H9 (cell line): ENCODE data around the gene OXA1L. TPM values are rescaled to one million over a fixed set of nuclear protein-coding genes. Genes with fewer than 3 reads are reported as not detected.

ENCODE experiments used
- DNase-seq: peaks from one replicate; pipeline ENCODE4 v3.0.0-alpha.2; 2017
- H2AFZ ChIP-seq: one replicate; pipeline ENCODE4 v1.6.1; 2013; ENCODE audit warnings: mild to moderate bottlenecking, low read length, control low read depth, moderate library complexity
- H2AK5ac ChIP-seq: 2 replicates; pipeline ENCODE4 v1.6.1; 2013; ENCODE audit warnings: low read length, control low read depth, mixed read lengths; ENCODE audit not compliant: insufficient read length
- H2BK120ac ChIP-seq: one replicate; pipeline ENCODE4 v1.6.1; 2013; ENCODE audit warnings: low read depth, mild to moderate bottlenecking, low read length, control low read depth, inconsistent platforms; ENCODE audit not compliant: poor library complexity, severe bottlenecking
- H2BK12ac ChIP-seq: 2 replicates; pipeline ENCODE4 v1.6.1; 2013; ENCODE audit warnings: low read length, control low read depth, mixed read lengths, low read depth; ENCODE audit not compliant: insufficient read length
- H2BK15ac ChIP-seq: 2 replicates; pipeline ENCODE4 v1.6.1; 2013; ENCODE audit warnings: low read depth, low read length, control low read depth
- H2BK20ac ChIP-seq: one replicate; pipeline ENCODE4 v1.6.1; 2013; ENCODE audit warnings: low read depth, mild to moderate bottlenecking, low read length, control low read depth, inconsistent platforms; ENCODE audit not compliant: poor library complexity, severe bottlenecking
- H2BK5ac ChIP-seq: 2 replicates; pipeline ENCODE4 v1.6.1; 2013; ENCODE audit warnings: low read length, control low read depth, mixed read lengths; ENCODE audit not compliant: insufficient read length
- H3K14ac ChIP-seq: 2 replicates; pipeline ENCODE4 v1.6.1; 2013; ENCODE audit warnings: low read length, control low read depth; ENCODE audit not compliant: insufficient read depth
- H3K18ac ChIP-seq: 2 replicates; pipeline ENCODE4 v1.6.1; 2013; ENCODE audit warnings: low read depth, mild to moderate bottlenecking, mixed read lengths, low read length, control low read depth; ENCODE audit not compliant: insufficient read length
- H3K23ac ChIP-seq: 2 replicates; pipeline ENCODE4 v1.6.1; 2013; ENCODE audit warnings: low read length, control low read depth, mixed read lengths, low read depth; ENCODE audit not compliant: insufficient read length
- H3K23me2 ChIP-seq: 2 replicates; pipeline ENCODE4 v1.6.1; 2013; ENCODE audit warnings: low read depth, mild to moderate bottlenecking, mixed read lengths, low read length, control low read depth; ENCODE audit not compliant: insufficient read length, poor library complexity, severe bottlenecking
- H3K27ac ChIP-seq: 2 replicates; pipeline ENCODE4 v1.5.1; 2013; ENCODE audit warnings: low read length, control low read depth, mixed read lengths, low read depth; ENCODE audit not compliant: insufficient read length
- H3K27me3 ChIP-seq: 2 replicates; pipeline ENCODE4 v1.6.1; 2013; ENCODE audit warnings: low read length, control low read depth, inconsistent platforms; ENCODE audit not compliant: insufficient read depth
- H3K4ac ChIP-seq: 2 replicates; pipeline ENCODE4 v1.6.1; 2013; ENCODE audit warnings: low read depth, mild to moderate bottlenecking, control low read depth, inconsistent platforms, low read length, moderate library complexity
- H3K4me1 ChIP-seq: 2 replicates; pipeline ENCODE4 v1.6.1; 2013; ENCODE audit warnings: low read length, control low read depth, inconsistent platforms; ENCODE audit not compliant: insufficient read depth
- H3K4me2 ChIP-seq: 2 replicates; pipeline ENCODE4 v1.6.1; 2013; ENCODE audit warnings: low read length, control low read depth, mixed read lengths; ENCODE audit not compliant: insufficient read length, insufficient read depth
- H3K56ac ChIP-seq: 2 replicates; pipeline ENCODE4 v1.6.1; 2013; ENCODE audit warnings: low read depth, mild to moderate bottlenecking, mixed read lengths, low read length, control low read depth; ENCODE audit not compliant: insufficient read length
- H3K79me1 ChIP-seq: 2 replicates; pipeline ENCODE4 v1.6.1; 2013; ENCODE audit warnings: low read depth, mild to moderate bottlenecking, moderate library complexity, low read length, control low read depth, inconsistent platforms; ENCODE audit not compliant: insufficient read depth, poor library complexity, severe bottlenecking
- H3K79me2 ChIP-seq: 2 replicates; pipeline ENCODE4 v1.6.1; 2013; ENCODE audit warnings: low read length, control low read depth, inconsistent platforms; ENCODE audit not compliant: insufficient read depth
- H3K9ac ChIP-seq: 2 replicates; pipeline ENCODE4 v1.6.1; 2013; ENCODE audit warnings: low read length, control low read depth, mixed read lengths; ENCODE audit not compliant: insufficient read length; ENCODE audit errors: extremely low read depth
- H3K9me3 ChIP-seq: one replicate; pipeline ENCODE4 v1.6.1; 2013; ENCODE audit warnings: low read depth, low read length, inconsistent platforms; ENCODE audit not compliant: control insufficient read depth
- H3T11ph ChIP-seq: one replicate; pipeline ENCODE4 v1.6.1; 2013; ENCODE audit warnings: mild to moderate bottlenecking, low read length, control low read depth, inconsistent platforms
- H4K20me1 ChIP-seq: one replicate; pipeline ENCODE4 v1.6.1; 2013; ENCODE audit not compliant: control insufficient read depth, insufficient read length, insufficient read depth
- H4K5ac ChIP-seq: 2 replicates; pipeline ENCODE4 v1.6.1; 2013; ENCODE audit warnings: low read depth, mild to moderate bottlenecking, mixed read lengths, low read length, control low read depth; ENCODE audit not compliant: insufficient read length
- H4K8ac ChIP-seq: replicated peaks from 2 replicates; pipeline ENCODE4 v1.6.1; 2013; ENCODE audit warnings: low read length, control low read depth, mixed read lengths, low read depth; ENCODE audit not compliant: insufficient read length
- H4K91ac ChIP-seq: 2 replicates; pipeline ENCODE4 v1.6.1; 2013; ENCODE audit warnings: low read depth, mild to moderate bottlenecking, moderate library complexity, mixed read lengths, low read length, control low read depth; ENCODE audit not compliant: insufficient read length
- H3K27ac Mint-ChIP-seq, 3 experiments: 2 replicates in 2 of 3; 3 replicates in 1 of 3; pipeline ENCODE4 v1.8.0; 2020 to 2021; ENCODE audit warnings: mixed read lengths in 3 of 3, mild to moderate bottlenecking in 1 of 3, moderate library complexity in 1 of 3
- H3K27me3 Mint-ChIP-seq: 2 replicates; pipeline ENCODE4 v1.8.0; 2021; ENCODE audit warnings: low read depth, mild to moderate bottlenecking, moderate library complexity, mixed read lengths
- H3K36me3 Mint-ChIP-seq, 3 experiments: 2 replicates in 2 of 3; 3 replicates in 1 of 3; pipeline ENCODE4 v1.8.0; 2020 to 2021; ENCODE audit warnings: low read depth in 3 of 3, mixed read lengths in 3 of 3; ENCODE audit not compliant: insufficient read depth in 1 of 3
- H3K4me1 Mint-ChIP-seq, 2 experiments: 2 replicates each; pipeline ENCODE4 v1.8.0; 2020; ENCODE audit warnings: mixed read lengths in 2 of 2
- H3K4me3 Mint-ChIP-seq, 2 experiments: 2 replicates in 1 of 2; 3 replicates in 1 of 2; pipeline ENCODE4 v1.8.0; 2020 to 2021; ENCODE audit warnings: mild to moderate bottlenecking in 2 of 2, mixed read lengths in 2 of 2, moderate library complexity in 1 of 2
- H3K9me3 Mint-ChIP-seq, 2 experiments: 2 replicates in 1 of 2; 3 replicates in 1 of 2; pipeline ENCODE4 v1.8.0; 2020; ENCODE audit warnings: mild to moderate bottlenecking in 2 of 2, mixed read lengths in 2 of 2, moderate library complexity in 1 of 2
- CTCF ChIP-seq: fragments of 200-600 bp; sonication (generic); conservative IDR thresholded peaks from 3 replicates; pipeline ENCODE4 v1.8.0; 2021; ENCODE audit warnings: antibody characterized with exemption, mild to moderate bottlenecking
- WGBS: extraction: QIAGEN DNeasy Blood & Tissue Kit; methylation state at CpG from one replicate; pipeline ENCODE4 v1.1.7; 2013; ENCODE audit warnings: missing lambda C conversion rate, low lambda C conversion rate, mixed read lengths; ENCODE audit not compliant: insufficient read length; ENCODE audit errors: extremely low coverage; 5-methylcytosine and 5-hydroxymethylcytosine counted together
- total RNA-seq: library from RNA; stranded (reverse); gene quantifications from 2 replicates; pipeline ENCODE4 v1.2.1, GENCODE V29; 2021

Gene OXA1L
- total RNA-seq, 1 experiment from 2014 or later: 128 TPM

GRCh38 chr14:22808388-22809209 is 42.1 kb downstream of the OXA1L start:
- H3K27me3 Mint-ChIP-seq: no peaks in the 10 kb centered on the region; the same call in 1 of the 2 replicates
- no peaks in the 10 kb centered on the region for H3K79me2 ChIP-seq
- H3K56ac ChIP-seq: no peak overlapping the region
- no peak overlapping the region for H4K8ac ChIP-seq
- no peak overlapping the region for H3K4me2 ChIP-seq
- no peak overlapping the region for H3K18ac ChIP-seq
- H2AK5ac ChIP-seq: no peak overlapping the region
- no peak overlapping the region for H2BK15ac ChIP-seq
- peaks cover 13 to 16% of the 10 kb centered on the region in 2 experiments for H3K4me1 Mint-ChIP-seq
- no peaks in the 10 kb centered on the region for H3K27me3 ChIP-seq
- no peak overlapping the region for H3K9ac ChIP-seq
- no peak overlapping the region for H2BK20ac ChIP-seq
- no peak overlapping the region for H3K27ac ChIP-seq
- H3K23me2 ChIP-seq: no peaks in the 10 kb centered on the region
- no peak overlapping the region for H3K4me3 Mint-ChIP-seq
- no peaks in the 10 kb centered on the region for H3K79me1 ChIP-seq
- no peaks in the 10 kb centered on the region for H3K36me3 Mint-ChIP-seq
- H4K91ac ChIP-seq: no peak overlapping the region
- TF ChIP-seq CTCF: no peak
- no peak for DNase-seq
- H2BK5ac ChIP-seq: no peak overlapping the region
- no peak overlapping the region for H3K27ac Mint-ChIP-seq
- H3K9me3 Mint-ChIP-seq: no peaks in the 10 kb centered on the region
- H3K4ac ChIP-seq: no peak overlapping the region
- no peak overlapping the region for H2AFZ ChIP-seq
- no peak overlapping the region for H2BK120ac ChIP-seq
- H3K9me3 ChIP-seq: no peaks in the 10 kb centered on the region
- no peak overlapping the region for H4K5ac ChIP-seq
- no peak overlapping the region for H2BK12ac ChIP-seq
- WGBS: no CpG with 5 or more reads among the region's 5 CpGs
- no peak overlapping the region for H3K14ac ChIP-seq
- no peak overlapping the region for H3K23ac ChIP-seq
- peaks cover 4% of the 10 kb centered on the region; the same call in 1 of the 2 replicates for H3K4me1 ChIP-seq
- H4K20me1 ChIP-seq: no peaks in the 10 kb centered on the region
- no peak overlapping the region for H3T11ph ChIP-seq
